PC-9 (cell line): ENCODE measurements around the gene CEP70. TPM values are rescaled to one million over a fixed set of nuclear protein-coding genes. Genes with fewer than 3 reads are reported as not detected.

Experiments
- Bru-seq: library from RNA; stranded (reverse); fragments of 400-500 nt; gene quantifications from one replicate; lab custom pipeline; 2021; lab: Mats Ljungman, UMichigan
- BruChase-seq, 2 experiments: library from RNA; stranded (reverse); fragments of 400-500 nt; gene quantifications; one replicate each; lab custom pipeline; 2021; lab: Mats Ljungman, UMichigan
- BruUV-seq: library from RNA; stranded (reverse); fragments of 400-500 nt; replicated peaks from 2 replicates; lab custom pipeline; 2021; lab: Mats Ljungman, UMichigan
- CTCF ChIA-PET: fragments of 300-600 bp; sonication (Branson Sonifier 250); formaldehyde crosslinking; loops from one replicate; lab custom pipeline; 2022; ENCODE audit warnings: antibody characterized with exemption; lab: Charles Lee
- POLR2A ChIA-PET: fragments of 300-600 bp; sonication (Branson Sonifier 250); formaldehyde crosslinking; loops from one replicate; lab custom pipeline; 2022; ENCODE audit warnings: antibody characterized with exemption; ENCODE audit not compliant: unreplicated experiment; lab: Charles Lee
- DNase-seq, 2 experiments: peaks; one replicate each; pipeline versions ENCODE4 v3.0.0 to v3.0.0-alpha.2; 2015 to 2022; ENCODE audit warnings: mixed read lengths in 1 of 2
- H2AFZ ChIP-seq: fragments of 200-600 bp; sonication (generic); 2 replicates; pipeline ENCODE4 v1.8.1; 2017; ENCODE audit warnings: antibody characterized with exemption
- H3F3A ChIP-seq: fragments of 200-600 bp; sonication (generic); 2 replicates; pipeline ENCODE4 v1.8.1; 2017; ENCODE audit warnings: antibody characterized with exemption, mild to moderate bottlenecking, low read depth; ENCODE audit not compliant: insufficient read depth
- H3K27ac ChIP-seq: fragments of 200-600 bp; sonication (generic); 2 replicates; pipeline ENCODE4 v1.6.1; 2016; ENCODE audit warnings: mixed run types
- H3K27me3 ChIP-seq: fragments of 200-600 bp; sonication (generic); 2 replicates; pipeline ENCODE4 v1.6.1; 2016; ENCODE audit warnings: low read depth, mixed run types; ENCODE audit not compliant: insufficient read depth
- H3K36me3 ChIP-seq: fragments of 200-600 bp; sonication (generic); 2 replicates; pipeline ENCODE4 v1.6.1; 2016; ENCODE audit warnings: low read depth, mixed run types
- H3K4me1 ChIP-seq: fragments of 200-600 bp; sonication (generic); replicated peaks from 2 replicates; pipeline ENCODE4 v1.6.1; 2016; ENCODE audit warnings: mixed run types; ENCODE audit not compliant: insufficient read depth
- H3K4me2 ChIP-seq: fragments of 200-600 bp; sonication (generic); 2 replicates; pipeline ENCODE4 v1.6.1; 2017; ENCODE audit warnings: mixed run types
- H3K4me3 ChIP-seq: fragments of 200-600 bp; sonication (generic); 2 replicates; pipeline ENCODE4 v1.6.1; 2016; ENCODE audit warnings: mixed run types
- H3K79me2 ChIP-seq: fragments of 200-600 bp; sonication (generic); 2 replicates; pipeline ENCODE4 v1.6.1; 2017; ENCODE audit warnings: low read depth, mixed run types
- H3K9me2 ChIP-seq: fragments of 200-600 bp; sonication (generic); 2 replicates; pipeline ENCODE4 v1.8.1; 2017; ENCODE audit warnings: mild to moderate bottlenecking; ENCODE audit not compliant: insufficient read depth
- H3K9me3 ChIP-seq: fragments of 200-600 bp; sonication (generic); 2 replicates; pipeline ENCODE4 v1.8.1; 2016; ENCODE audit warnings: low read depth; ENCODE audit not compliant: insufficient read depth
- H4K20me1 ChIP-seq: fragments of 200-600 bp; sonication (generic); 2 replicates; pipeline ENCODE4 v1.8.1; 2017; ENCODE audit not compliant: insufficient read depth
- CTCF ChIP-seq: fragments of 200-600 bp; sonication (generic); conservative IDR thresholded peaks from 2 replicates; pipeline ENCODE4 v1.6.1; 2017; ENCODE audit warnings: mixed run types, antibody characterized with exemption, mild to moderate bottlenecking, moderate library complexity
- EZH2 ChIP-seq: fragments of 200-600 bp; sonication (generic); IDR thresholded peaks from 2 replicates; pipeline ENCODE4 v1.8.0; 2017; ENCODE audit warnings: antibody characterized with exemption, low read depth
- intact Hi-C: fragments of 100-400 bp; cut with micrococcal nuclease; formaldehyde crosslinking; loops from one replicate; pipeline ENCODE4 v1.10.0; 2022; ENCODE audit not compliant: unreplicated experiment
- long read RNA-seq: library from polyadenylated mRNA; stranded (forward); transcript quantifications from one replicate; pipeline ENCODE4 v2.0.0, GENCODE V29; 2022
- total RNA-seq: library from RNA; stranded (reverse); gene quantifications from 2 replicates; pipeline ENCODE4 v1.2.3, GENCODE V29; 2021

The CEP70 gene
- total RNA-seq (50.5 and 73.6 TPM in 2 replicates), Bru-seq, nascent RNA (percentile 89 among the genes with signal in this experiment), BruChase-seq, experiment 1, labeled RNA remaining after a 2-hour chase (percentile 91 among the genes with signal in this experiment), BruChase-seq, experiment 2, labeled RNA remaining after a 6-hour chase (percentile 70 among the genes with signal in this experiment)
- long read RNA-seq, transcript CEP70-211 (18 exons, 1,993 nt): minor isoform, 13 of 122 reads
- long read RNA-seq, transcript CEP70-201 (18 exons, 2,732 nt): major isoform, 31 of 122 reads
- long read RNA-seq, transcript CEP70-210 (16 exons, 2,037 nt): minor isoform, 6 of 122 reads
- long read RNA-seq, transcript CEP70-208 (18 exons, 2,028 nt): minor isoform, 5 of 122 reads
- long read RNA-seq, partial matches to known transcripts: 33 of 122 reads
- long read RNA-seq, other reads (novel, unspliced or antisense): 30 of 122 reads

- peak within 1 kb of the TSS; percentile 80 for H3K4me3 ChIP-seq
- ChIA-PET CTCF (interaction anchor here (0.6 to 3.5 kb wide), 10 partner anchors 15 to 723 kb away, joined by 3 to 39 read pairs (median 6); no protein-coding TSS in a partner anchor), POLR2A (interaction anchor here (0.5 to 1.0 kb wide), 10 partner anchors 32 to 420 kb away, joined by 3 to 12 read pairs (median 4); no protein-coding TSS in a partner anchor)
- peaks cover 7% of the 10 kb centered on the region; the same call in 1 of the 2 replicates for H3K9me3 ChIP-seq
- no peaks in the 10 kb centered on the region for H3K36me3 ChIP-seq
- peak within 1 kb of the TSS; percentile 99 for H2AFZ ChIP-seq
- no peaks in the 10 kb centered on the region for H3K9me2 ChIP-seq
- H3K4me1 ChIP-seq: peaks cover 14% of the 10 kb centered on the region
- DNase-seq: peak; percentile 89 to 97
- peak; percentile 93 for TF ChIP-seq CTCF
- TF ChIP-seq EZH2: no peak
- peaks cover 20% of the 10 kb centered on the region for H3F3A ChIP-seq
- H3K27me3 ChIP-seq: no peaks in the 10 kb centered on the region
- H3K79me2 ChIP-seq: peaks cover 18% of the 10 kb centered on the region
- intact Hi-C loops: loop anchor here (1.0 to 10.0 kb wide), 10 partner anchors 35 to 730 kb away; partner anchors contain the start of genes ESYT3 and PIK3CB
- BruUV-seq: TSS peak; percentile 96
- H3K27ac ChIP-seq: peak within 1 kb of the TSS; percentile 84
- no peaks in the 10 kb centered on the region for H4K20me1 ChIP-seq
- peak within 1 kb of the TSS; percentile 96 for H3K4me2 ChIP-seq
Measured at GRCh38 chr3:138594150-138594934, at the start of gene CEP70. TSS of gene CEP70 (minus strand) at chr3:138594260. CDS start at chr3:138572927, 21,333 bp downstream.

GRCh38 chr3:138642927-138643253, 48.8 kb upstream of the CEP70 start:
- intact Hi-C loops: no loop called here
- Histone ChIP-seq H3K27ac (no peak overlapping the region), H4K20me1 (no peaks in the 10 kb centered on the region), H2AFZ (no peak overlapping the region), H3K27me3 (no peaks in the 10 kb centered on the region), H3K4me3 (no peak overlapping the region), H3K4me2 (no peak overlapping the region), H3F3A (peaks cover 4% of the 10 kb centered on the region; the same call in 1 of the 2 replicates), H3K4me1 (no peaks in the 10 kb centered on the region), H3K9me3 (peaks cover 34% of the 10 kb centered on the region), H3K9me2 (no peaks in the 10 kb centered on the region), H3K79me2 (no peaks in the 10 kb centered on the region), H3K36me3 (no peaks in the 10 kb centered on the region)
- no TSS peak for BruUV-seq
- no peak for DNase-seq
- POLR2A ChIA-PET: interaction anchor here (0.7 kb wide), 1 partner anchor 311 kb away, joined by 10 read pairs; no protein-coding TSS in a partner anchor
- TF ChIP-seq CTCF: no peak
- TF ChIP-seq EZH2: no peak
- CTCF ChIA-PET: no interaction called here
